Measurements from ENCODE around the gene MS4A1.

DNA sequence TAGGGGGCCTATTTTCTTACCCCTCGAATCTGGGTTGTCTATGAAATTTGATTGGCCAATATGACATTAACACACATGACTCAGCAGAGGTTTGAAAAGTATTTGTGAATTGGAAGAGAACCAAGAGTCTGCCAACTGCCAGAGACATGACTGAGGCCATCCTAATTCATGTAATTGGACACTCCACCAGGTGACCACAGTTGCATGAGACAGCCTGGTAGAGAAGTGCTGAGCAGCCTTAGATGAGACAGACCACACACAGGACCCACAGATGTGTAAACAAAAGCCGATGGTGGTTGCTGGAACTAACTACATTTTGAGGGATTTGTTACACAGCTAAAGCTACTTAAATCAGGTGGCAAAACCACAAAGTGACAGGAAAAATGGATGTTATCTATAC, 27.1 kb upstream of the MS4A1 start:
- TF ChIP-seq, protein P1, sequence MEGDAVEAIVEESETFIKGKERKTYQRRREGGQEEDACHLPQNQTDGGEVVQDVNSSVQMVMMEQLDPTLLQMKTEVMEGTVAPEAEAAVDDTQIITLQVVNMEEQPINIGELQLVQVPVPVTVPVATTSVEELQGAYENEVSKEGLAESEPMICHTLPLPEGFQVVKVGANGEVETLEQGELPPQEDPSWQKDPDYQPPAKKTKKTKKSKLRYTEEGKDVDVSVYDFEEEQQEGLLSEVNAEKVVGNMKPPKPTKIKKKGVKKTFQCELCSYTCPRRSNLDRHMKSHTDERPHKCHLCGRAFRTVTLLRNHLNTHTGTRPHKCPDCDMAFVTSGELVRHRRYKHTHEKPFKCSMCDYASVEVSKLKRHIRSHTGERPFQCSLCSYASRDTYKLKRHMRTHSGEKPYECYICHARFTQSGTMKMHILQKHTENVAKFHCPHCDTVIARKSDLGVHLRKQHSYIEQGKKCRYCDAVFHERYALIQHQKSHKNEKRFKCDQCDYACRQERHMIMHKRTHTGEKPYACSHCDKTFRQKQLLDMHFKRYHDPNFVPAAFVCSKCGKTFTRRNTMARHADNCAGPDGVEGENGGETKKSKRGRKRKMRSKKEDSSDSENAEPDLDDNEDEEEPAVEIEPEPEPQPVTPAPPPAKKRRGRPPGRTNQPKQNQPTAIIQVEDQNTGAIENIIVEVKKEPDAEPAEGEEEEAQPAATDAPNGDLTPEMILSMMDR (IDR thresholded peaks at IDR 0.05; ENCODE audit: low read depth, low read length), result no peak
- TF ChIP-seq EZH2phosphoT487 (IDR thresholded peaks at IDR 0.05; ENCODE audit: low read depth), result no peak
